HUES6 (cell line): ENCODE data around the gene PSMB2.
"Not testable (repeated sequence)": the region's sequence is repeated elsewhere in the genome, so short reads cannot be mapped to it uniquely, and the experiment has no call there.

ENCODE experiments used
- H3K27ac ChIP-seq: 2 replicates; pipeline ENCODE4 v1.7.0; 2013; ENCODE audit warnings: low read depth, mild to moderate bottlenecking, low read length, inconsistent platforms
- H3K27me3 ChIP-seq: 2 replicates; pipeline ENCODE4 v1.6.1; 2013; ENCODE audit warnings: low read length; ENCODE audit not compliant: control insufficient read depth, insufficient read depth
- H3K36me3 ChIP-seq: 2 replicates; pipeline ENCODE4 v1.6.1; 2013; ENCODE audit warnings: low read length; ENCODE audit not compliant: control insufficient read depth, insufficient read depth
- H3K4me1 ChIP-seq: 2 replicates; pipeline ENCODE4 v1.6.1; 2013; ENCODE audit warnings: low read length; ENCODE audit not compliant: control insufficient read depth, insufficient read depth
- H3K4me3 ChIP-seq: 2 replicates; pipeline ENCODE4 v1.5.1; 2013; ENCODE audit warnings: low read depth, low read length
- H3K9ac ChIP-seq: one replicate; pipeline ENCODE4 v1.6.1; 2013; ENCODE audit warnings: mild to moderate bottlenecking, low read length
- H3K9me3 ChIP-seq: 2 replicates; pipeline ENCODE4 v1.6.1; 2013; ENCODE audit warnings: low read depth, low read length; ENCODE audit not compliant: control insufficient read depth, insufficient read depth

PSMB2 gene

DNA sequence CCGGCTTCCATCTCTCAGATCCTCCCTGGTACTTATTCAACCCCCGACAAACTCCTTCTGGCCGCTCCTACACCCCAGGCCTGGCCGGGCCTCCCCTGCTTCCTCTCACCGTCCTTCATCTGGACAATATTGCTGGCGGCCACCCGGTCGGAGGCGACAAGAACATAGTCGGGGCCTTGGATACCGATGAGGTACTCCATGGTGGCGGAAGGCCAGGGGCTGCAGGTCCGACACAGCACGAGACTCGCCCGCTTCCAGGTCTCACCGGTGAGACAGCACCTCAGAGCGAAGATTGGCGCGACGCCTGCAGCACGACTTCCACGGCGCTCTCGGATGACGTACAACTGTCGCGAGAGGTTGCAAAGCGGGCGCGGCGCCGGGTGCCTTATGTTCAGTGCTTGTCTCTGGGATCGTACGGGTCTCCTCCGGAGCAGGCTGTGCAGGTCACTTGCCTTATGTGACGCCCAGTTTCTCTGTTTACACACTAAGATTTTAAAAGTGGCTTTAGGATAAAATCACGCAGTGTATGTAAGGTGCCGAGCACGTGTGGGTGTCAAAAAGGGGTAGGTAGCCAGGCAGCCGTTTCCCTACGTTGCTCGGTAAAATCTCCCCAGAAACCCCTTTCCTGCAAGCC lies at the start of gene PSMB2:
Gene PSMB2 (minus strand): TSS at position 294 of the 634 bp plus-strand sequence. CDS start 94 bp downstream, at position 200.
- Histone ChIP-seq H3K27ac (peak within 1 kb of the TSS; percentile 84), H3K9me3 (peaks cover 12% of the 10 kb centered on the region; the same call in 1 of the 2 replicates), H3K27me3 (peaks cover 22% of the 10 kb centered on the region; the same call in 1 of the 2 replicates), H3K36me3 (peaks cover 12% of the 10 kb centered on the region), H3K4me3 (peak within 1 kb of the TSS; percentile 87), H3K9ac (peak within 1 kb of the TSS; percentile 98), H3K4me1 (peaks cover 15% of the 10 kb centered on the region; the same call in 1 of the 2 replicates)

DNA sequence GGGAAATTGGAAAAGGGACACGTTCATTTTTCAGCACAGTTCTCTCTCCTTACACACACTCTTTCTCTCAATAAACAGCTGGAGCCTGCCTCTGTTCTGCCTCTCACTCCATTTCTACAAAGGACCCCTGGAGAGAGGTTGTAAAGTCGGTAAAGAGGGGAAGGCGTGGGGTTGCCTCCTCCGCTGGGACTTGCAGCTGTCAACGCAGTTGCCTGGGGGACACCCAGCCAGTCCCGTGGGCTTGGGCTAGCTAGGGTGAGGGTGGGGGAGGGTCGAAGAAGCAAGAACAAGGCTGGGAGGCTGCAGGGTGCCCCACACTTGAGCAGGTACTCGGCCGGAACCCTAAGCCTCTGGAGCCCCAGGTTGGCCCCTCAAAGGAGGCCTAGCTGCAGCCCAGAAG lies 49.8 kb upstream of the PSMB2 start:
- Histone ChIP-seq H3K27me3 (no peaks in the 10 kb centered on the region; the same call in none of the 2 replicates), H3K4me1 (peaks cover 16% of the 10 kb centered on the region; the same call in 1 of the 2 replicates), H3K9me3 (0 out of 2 replicates have a peak, but pooled peaks cover 2% of the 10 kb centered on the region), H3K27ac (no peak overlapping the region), H3K36me3 (no peaks in the 10 kb centered on the region), H3K9ac (no peak overlapping the region), H3K4me3 (peak overlapping the region; percentile 21; the same call in 1 of the 2 replicates)

DNA sequence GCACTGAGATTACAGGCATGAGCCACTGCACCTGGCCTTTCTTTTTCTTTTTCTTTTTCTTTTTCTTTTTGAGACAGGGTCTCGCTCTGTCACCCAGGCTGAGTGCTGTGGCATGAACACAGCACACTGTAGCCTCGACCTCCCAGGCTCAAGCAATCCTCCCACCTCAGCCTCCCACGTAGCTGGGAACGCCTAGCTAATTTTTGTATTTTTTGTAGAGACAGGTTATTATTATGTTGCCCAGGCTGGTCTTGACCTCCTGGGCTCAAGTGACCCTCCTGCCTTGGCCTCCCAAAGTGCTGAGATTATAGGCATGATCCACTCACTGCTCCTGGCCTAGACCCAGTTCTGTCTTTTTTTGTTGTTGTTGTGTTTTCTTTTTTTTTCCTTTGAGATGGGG lies 48.8 kb upstream of the PSMB2 start:
- H3K4me1 ChIP-seq, result peaks cover 16% of the 10 kb centered on the region; the same call in 1 of the 2 replicates
- H3K9ac ChIP-seq, H3K36me3 ChIP-seq, H3K27me3 ChIP-seq, H3K9me3 ChIP-seq, H3K27ac ChIP-seq, H3K4me3 ChIP-seq: not testable (repeated sequence)

DNA sequence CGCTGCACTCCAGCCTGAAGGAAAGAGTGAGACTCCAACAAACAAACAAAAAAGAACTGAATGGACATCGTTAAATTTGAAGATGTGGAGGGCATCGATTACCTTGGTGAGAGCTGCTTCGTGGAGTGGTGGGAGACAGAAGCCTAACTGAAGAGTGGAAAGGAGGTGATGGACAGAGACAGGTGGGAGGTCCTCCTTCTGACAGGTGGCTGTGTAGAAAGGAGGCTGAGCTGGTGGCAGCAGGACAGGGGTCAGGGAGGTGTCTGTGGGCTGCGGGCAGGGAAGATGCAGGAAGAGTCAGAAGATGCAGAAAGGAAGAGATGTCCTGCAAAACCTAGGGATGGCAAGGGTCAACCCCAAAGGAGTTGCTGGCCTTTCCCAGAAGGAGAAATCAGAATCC lies 46.8 kb upstream of the PSMB2 start:
- Histone ChIP-seq H3K4me1 (peaks cover 16% of the 10 kb centered on the region; the same call in 1 of the 2 replicates), H3K9me3 (no peaks in the 10 kb centered on the region), H3K36me3 (no peaks in the 10 kb centered on the region), H3K27ac (no peak overlapping the region), H3K4me3 (no peak overlapping the region), H3K9ac (no peak overlapping the region), H3K27me3 (no peaks in the 10 kb centered on the region; the same call in none of the 2 replicates)

DNA sequence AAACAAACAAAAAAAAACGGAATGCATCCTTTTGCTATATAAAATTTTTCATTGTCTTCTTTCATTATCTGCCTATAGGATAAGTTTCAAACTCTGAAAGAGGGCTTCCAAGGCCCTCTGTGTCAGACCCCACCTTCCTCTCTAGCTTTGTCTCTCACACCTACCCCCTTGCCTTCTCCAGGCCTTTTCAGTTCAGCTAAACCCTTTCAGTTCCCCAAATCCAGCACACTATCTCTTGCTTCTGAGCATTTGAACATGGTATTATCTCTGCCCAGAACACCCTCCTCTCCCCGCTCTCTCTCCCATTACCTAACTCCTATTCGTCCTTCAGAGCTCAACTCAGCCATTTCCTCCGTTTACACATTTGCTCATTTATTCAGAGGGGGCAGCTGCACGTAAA lies 41.7 kb upstream of the PSMB2 start:
- H3K36me3 ChIP-seq, result no peaks in the 10 kb centered on the region
- H3K4me3 ChIP-seq, result no peak overlapping the region
- H3K9ac ChIP-seq, result no peak overlapping the region
- H3K27ac ChIP-seq, result no peak overlapping the region
- no peaks in the 10 kb centered on the region for H3K4me1 ChIP-seq
- no peaks in the 10 kb centered on the region for H3K9me3 ChIP-seq
- no peaks in the 10 kb centered on the region; the same call in 1 of the 2 replicates for H3K27me3 ChIP-seq

DNA sequence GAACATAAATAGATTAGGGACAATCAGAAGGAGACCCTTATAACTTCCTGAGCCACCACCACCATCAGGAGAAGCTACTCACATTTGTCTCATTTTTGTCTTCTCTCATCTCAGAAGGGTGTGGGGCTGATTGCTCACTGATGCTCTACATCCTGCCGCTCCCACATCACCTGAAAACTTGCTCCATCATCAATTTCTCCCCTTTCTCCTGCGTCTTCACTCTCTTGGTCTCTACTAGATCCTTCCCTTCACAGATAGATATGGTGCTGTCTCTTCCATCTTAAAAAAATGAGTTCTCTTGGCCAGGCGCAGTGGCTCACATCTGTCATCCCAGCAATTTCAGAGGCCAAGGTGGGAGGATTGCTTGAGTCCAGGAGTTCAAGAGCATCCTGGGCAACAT lies 38.9 kb upstream of the PSMB2 start:
- no peak overlapping the region for H3K27ac ChIP-seq
- no peak overlapping the region for H3K4me3 ChIP-seq
- H3K27me3 ChIP-seq, result no peaks in the 10 kb centered on the region
- no peak overlapping the region for H3K9ac ChIP-seq
- H3K36me3 ChIP-seq, result no peaks in the 10 kb centered on the region
- H3K4me1 ChIP-seq, result no peaks in the 10 kb centered on the region
- H3K9me3 ChIP-seq, result no peaks in the 10 kb centered on the region

DNA sequence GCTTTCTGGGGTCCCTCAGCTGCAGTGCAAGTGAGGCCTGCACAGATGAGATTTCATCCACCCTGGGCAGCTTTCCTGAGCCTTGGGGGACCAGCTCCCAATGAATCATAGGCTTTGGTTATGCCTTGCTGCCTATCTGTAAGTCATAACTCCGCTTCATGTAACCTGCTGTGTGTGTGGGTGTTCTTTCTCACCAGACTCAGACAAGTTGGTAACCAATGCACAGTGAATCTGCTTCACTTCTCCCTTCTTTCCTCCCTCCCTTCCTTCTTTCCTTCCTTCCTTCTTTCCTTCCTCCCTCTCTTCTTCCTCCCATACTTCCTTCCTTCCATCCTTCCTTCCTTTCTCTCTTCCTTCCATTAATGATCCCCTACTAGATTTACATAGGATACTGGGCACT lies 34.4 kb upstream of the PSMB2 start:
- peaks cover 3% of the 10 kb centered on the region; the same call in 1 of the 2 replicates for H3K27me3 ChIP-seq
- no peak overlapping the region for H3K4me3 ChIP-seq
- H3K9me3 ChIP-seq, result no peaks in the 10 kb centered on the region
- no peaks in the 10 kb centered on the region for H3K4me1 ChIP-seq
- H3K27ac ChIP-seq, result no peak overlapping the region
- no peaks in the 10 kb centered on the region for H3K36me3 ChIP-seq
- no peak overlapping the region for H3K9ac ChIP-seq

DNA sequence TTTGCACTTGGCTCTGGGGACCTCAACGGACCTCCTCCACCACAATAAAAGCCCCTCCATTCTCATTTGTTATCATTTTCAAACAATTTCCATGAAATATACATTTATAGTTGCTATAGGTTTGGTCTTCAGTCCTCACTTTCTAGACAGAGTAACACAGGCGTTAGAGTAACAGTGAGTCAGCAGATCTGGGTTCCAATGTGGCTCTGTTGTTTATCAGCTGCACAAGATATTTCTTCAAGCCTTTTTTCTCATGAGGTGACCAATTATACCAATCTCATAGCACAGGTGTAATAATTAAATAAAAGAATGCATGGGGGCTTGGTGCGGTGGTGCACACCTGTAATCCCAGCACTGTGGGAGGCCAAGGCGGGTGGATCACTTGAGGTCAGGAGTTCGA lies 32.8 kb upstream of the PSMB2 start:
- Histone ChIP-seq H3K27ac (no peak overlapping the region), H3K9me3 (no peaks in the 10 kb centered on the region), H3K9ac (no peak overlapping the region), H3K4me3 (no peak overlapping the region), H3K4me1 (no peaks in the 10 kb centered on the region), H3K27me3 (peaks cover 3% of the 10 kb centered on the region; the same call in 1 of the 2 replicates), H3K36me3 (no peaks in the 10 kb centered on the region)

DNA sequence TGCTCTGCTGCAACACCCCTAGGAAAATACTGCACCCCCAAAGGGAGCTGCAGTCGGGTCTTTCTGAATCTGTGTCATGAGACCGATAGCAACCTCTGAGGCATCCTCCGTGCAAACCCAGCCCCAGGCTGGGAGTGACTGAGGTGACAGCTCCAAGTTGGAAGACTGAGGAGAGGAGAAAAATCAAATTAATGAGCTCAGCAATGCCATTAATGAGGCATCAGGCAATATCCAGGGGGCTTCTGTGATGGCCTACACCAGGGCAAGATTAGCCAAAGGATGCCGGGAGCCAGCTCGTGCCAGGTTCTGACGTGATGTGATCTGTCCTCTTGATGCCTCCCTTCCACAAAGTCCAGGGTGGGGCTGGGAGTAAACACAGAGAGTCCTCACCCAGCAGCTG lies 30.8 kb upstream of the PSMB2 start:
- peaks cover 3% of the 10 kb centered on the region; the same call in 1 of the 2 replicates for H3K27me3 ChIP-seq
- H3K27ac ChIP-seq, result no peak overlapping the region
- H3K9me3 ChIP-seq, result no peaks in the 10 kb centered on the region
- no peak overlapping the region for H3K4me3 ChIP-seq
- H3K36me3 ChIP-seq, result no peaks in the 10 kb centered on the region
- no peak overlapping the region for H3K9ac ChIP-seq
- no peaks in the 10 kb centered on the region for H3K4me1 ChIP-seq

DNA sequence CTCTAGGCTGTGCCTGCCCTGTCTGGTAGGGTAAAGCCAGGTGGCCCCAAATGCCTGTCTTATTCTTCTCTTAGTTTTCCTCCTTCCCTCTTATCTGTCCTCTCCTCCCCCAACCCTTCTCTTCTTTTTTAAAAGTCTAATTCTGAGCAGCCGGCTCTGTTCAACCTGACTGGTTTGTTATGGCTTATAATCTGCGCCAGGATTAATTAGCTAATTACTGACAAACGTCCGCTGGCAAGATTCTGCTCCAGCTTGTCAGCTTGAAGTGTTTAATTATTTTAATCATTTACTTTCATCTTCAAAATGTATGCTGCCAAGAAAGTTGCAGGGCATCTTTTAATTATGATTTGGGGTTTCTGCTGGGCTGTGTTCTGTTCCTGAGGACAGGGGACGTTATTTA lies 27.2 kb upstream of the PSMB2 start:
- Histone ChIP-seq H3K4me1 (peaks cover 4% of the 10 kb centered on the region; the same call in 1 of the 2 replicates), H3K9ac (no peak overlapping the region), H3K27me3 (peaks cover 3% of the 10 kb centered on the region; the same call in 1 of the 2 replicates), H3K4me3 (no peak overlapping the region), H3K9me3 (no peaks in the 10 kb centered on the region), H3K36me3 (no peaks in the 10 kb centered on the region), H3K27ac (no peak overlapping the region)

DNA sequence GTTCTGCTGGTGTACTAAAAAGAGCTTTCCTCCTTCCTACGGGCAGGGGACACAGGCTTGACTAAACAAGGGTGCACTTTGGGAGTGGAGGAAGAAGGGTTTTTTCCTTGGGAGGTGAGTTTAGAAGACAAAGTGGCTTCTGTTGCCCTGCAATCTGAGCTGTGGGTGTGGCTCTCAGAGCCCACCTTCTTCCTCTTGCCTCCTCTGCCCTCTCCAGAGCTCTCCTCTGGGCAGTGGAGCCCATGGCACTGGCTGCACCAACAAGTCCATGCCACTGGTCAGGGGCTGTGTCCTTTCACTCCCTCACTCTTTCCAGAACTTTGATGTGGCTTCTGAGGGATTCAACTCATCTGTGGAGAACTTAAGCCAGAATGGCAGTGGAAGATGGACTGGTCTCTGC lies 25.6 kb upstream of the PSMB2 start:
- Histone ChIP-seq H3K9ac (no peak overlapping the region), H3K9me3 (no peaks in the 10 kb centered on the region), H3K4me1 (peaks cover 4% of the 10 kb centered on the region; the same call in 1 of the 2 replicates), H3K27me3 (peaks cover 3% of the 10 kb centered on the region; the same call in 1 of the 2 replicates), H3K36me3 (no peaks in the 10 kb centered on the region), H3K27ac (no peak overlapping the region), H3K4me3 (no peak overlapping the region)
